Measurements from ENCODE around the gene PGM3.

PGM3 gene

GRCh38 chr6:83192871-83193746, at the start of gene PGM3, which contains the start of gene RWDD2A:
PGM3 (minus strand) TSS chr6:83193265; CDS start chr6:83191012, 2,253 bp downstream.
RWDD2A (plus strand) TSS chr6:83193357; CDS start chr6:83194452, 1,095 bp downstream.
- Histone ChIP-seq H3K4me3 (ENCODE audit: insufficient read depth, low read length, poor library complexity, severe bottlenecking) (peak within 1 kb of the TSS; percentile 89), H2AFZ (ENCODE audit: low read depth, low read length, severe bottlenecking) (peak within 1 kb of the TSS; percentile 78), H3K27ac (ENCODE audit: low read depth, low read length) (no peak within 1 kb of the TSS), H3K9me2 (replicated peaks; ENCODE audit: insufficient read depth, low read length) (no peaks in the 10 kb centered on the region), H3K27me3 (ENCODE audit: low read length) (no peaks in the 10 kb centered on the region), H3K4me2 (ENCODE audit: low read depth, low read length, poor library complexity, severe bottlenecking) (peak within 1 kb of the TSS; percentile 95), H4K20me1 (ENCODE audit: low read depth, low read length) (no peaks in the 10 kb centered on the region), H3K36me3 (ENCODE audit: low read length) (peaks cover 5% of the 10 kb centered on the region; the same call in 1 of the 2 replicates), H3K9me3 (ENCODE audit: insufficient read depth, low read length) (no peaks in the 10 kb centered on the region), H3K9ac (ENCODE audit: low read length) (peak within 1 kb of the TSS; percentile 88), H3K79me2 (ENCODE audit: insufficient read depth, low read length) (peaks cover 9% of the 10 kb centered on the region), H3F3A (ENCODE audit: insufficient read depth) (peaks cover 5% of the 10 kb centered on the region; the same call in 1 of the 2 replicates)
- TF ChIP-seq EZH2phosphoT487 (conservative IDR thresholded peaks at IDR 0.05; ENCODE audit: low read length) = no peak
- TF ChIP-seq CTCF (IDR thresholded peaks at IDR 0.05; ENCODE audit: insufficient read depth, low read length, poor library complexity, severe bottlenecking) = no peak

- Histone ChIP-seq H2AFZ (ENCODE audit: low read depth, low read length, severe bottlenecking) (no peak overlapping the region), H3K27me3 (ENCODE audit: low read length) (no peaks in the 10 kb centered on the region), H3K4me3 (ENCODE audit: insufficient read depth, low read length, poor library complexity, severe bottlenecking) (no peak overlapping the region), H3K9me3 (ENCODE audit: insufficient read depth, low read length) (no peaks in the 10 kb centered on the region), H3K79me2 (ENCODE audit: insufficient read depth, low read length) (no peaks in the 10 kb centered on the region), H3K36me3 (ENCODE audit: low read length) (no peaks in the 10 kb centered on the region), H3K4me2 (ENCODE audit: low read depth, low read length, poor library complexity, severe bottlenecking) (no peak overlapping the region), H3K9ac (ENCODE audit: low read length) (no peak overlapping the region), H3K27ac (ENCODE audit: low read depth, low read length) (no peak overlapping the region), H4K20me1 (ENCODE audit: low read depth, low read length) (no peaks in the 10 kb centered on the region), H3K9me2 (replicated peaks; ENCODE audit: insufficient read depth, low read length) (no peaks in the 10 kb centered on the region), H3F3A (ENCODE audit: insufficient read depth) (no peaks in the 10 kb centered on the region)
- no peak for TF ChIP-seq CTCF (IDR thresholded peaks at IDR 0.05; ENCODE audit: insufficient read depth, low read length, poor library complexity, severe bottlenecking)
- TF ChIP-seq EZH2phosphoT487 (conservative IDR thresholded peaks at IDR 0.05; ENCODE audit: low read length) = no peak
Observed at GRCh38 chr6:83231146-83231545, 38.1 kb upstream of the PGM3 start.

GRCh38 chr6:83226517-83226916, 33.5 kb upstream of the PGM3 start:
- TF ChIP-seq CTCF (IDR thresholded peaks at IDR 0.05; ENCODE audit: insufficient read depth, low read length, poor library complexity, severe bottlenecking) = no peak
- no peak for TF ChIP-seq EZH2phosphoT487 (conservative IDR thresholded peaks at IDR 0.05; ENCODE audit: low read length)
- Histone ChIP-seq H3K9me3 (ENCODE audit: insufficient read depth, low read length) (no peaks in the 10 kb centered on the region), H3K4me3 (ENCODE audit: insufficient read depth, low read length, poor library complexity, severe bottlenecking) (no peak overlapping the region), H2AFZ (ENCODE audit: low read depth, low read length, severe bottlenecking) (no peak overlapping the region), H3K79me2 (ENCODE audit: insufficient read depth, low read length) (no peaks in the 10 kb centered on the region), H4K20me1 (ENCODE audit: low read depth, low read length) (no peaks in the 10 kb centered on the region), H3K36me3 (ENCODE audit: low read length) (no peaks in the 10 kb centered on the region), H3K27me3 (ENCODE audit: low read length) (no peaks in the 10 kb centered on the region), H3K9ac (ENCODE audit: low read length) (no peak overlapping the region), H3K4me2 (ENCODE audit: low read depth, low read length, poor library complexity, severe bottlenecking) (no peak overlapping the region), H3K27ac (ENCODE audit: low read depth, low read length) (no peak overlapping the region), H3K9me2 (replicated peaks; ENCODE audit: insufficient read depth, low read length) (no peaks in the 10 kb centered on the region), H3F3A (ENCODE audit: insufficient read depth) (no peaks in the 10 kb centered on the region)
